Thyroid gland (tissue), 4 donors: ENCODE results near the gene ACADVL. TPM values are rescaled to one million over a fixed set of nuclear protein-coding genes. Genes with fewer than 3 reads are reported as not detected.

Experiments
- DNase-seq, 2 donors: peaks; one replicate each; pipeline ENCODE4 v3.0.0-alpha.2; 2019
- H3K27ac ChIP-seq, 3 donors: fragments of 200-600 bp; sonication (generic); 1 replicate in 2 of 3; 2 replicates in 1 of 3; pipeline ENCODE4 v1.5.1; 2016 to 2019; ENCODE audit warnings: mild to moderate bottlenecking in 1 of 3, moderate library complexity in 1 of 3
- H3K27me3 ChIP-seq: fragments of 200-600 bp; sonication (generic); one replicate; pipeline ENCODE4 v1.5.1; 2019
- H3K36me3 ChIP-seq, 2 donors: fragments of 200-600 bp; sonication (generic); one replicate each; pipeline ENCODE4 v1.5.1; 2016 to 2019
- H3K4me1 ChIP-seq, 2 donors: fragments of 200-600 bp; sonication (generic); one replicate each; pipeline ENCODE4 v1.5.1; 2017 to 2019
- H3K4me3 ChIP-seq, 3 donors: fragments of 200-600 bp; sonication (generic); replicated peaks in 1 of 3; 1 replicate in 2 of 3; 2 replicates in 1 of 3; pipeline ENCODE4 v1.5.1; 2016; ENCODE audit warnings: mild to moderate bottlenecking in 1 of 3
- H3K9me3 ChIP-seq: fragments of 200-600 bp; sonication (generic); one replicate; pipeline ENCODE4 v1.5.1; 2017
- POLR2A ChIP-seq, 2 donors: fragments of 450-650 bp; IDR thresholded peaks; one replicate each; pipeline ENCODE4 v1.6.1; 2017; ENCODE audit warnings: antibody characterized with exemption in 2 of 2, mild to moderate bottlenecking in 2 of 2, moderate library complexity in 1 of 2
- WGBS, 2 donors: methylation state at CpG; one replicate each; pipeline ENCODE4 v1.1.5; 2017; 5-methylcytosine and 5-hydroxymethylcytosine counted together
- intact Hi-C: fragments of 100-400 bp; cut with DNase I; formaldehyde crosslinking; loops from one replicate; pipeline ENCODE4 v1.15.1; 2023
- total RNA-seq, 4 donors: library from RNA; depleted of rRNA; stranded (reverse); fragments of >200 nt; gene quantifications; one replicate each; pipeline ENCODE4 v1.2.3, GENCODE V29; 2016
- TF ChIP-seq, protein P1 (sequence below), 6 experiments: fragments of 200-600 bp in 3 of 6; fragments of 450-650 bp in 3 of 6; sonication (generic) in 3 of 6; IDR thresholded peaks; one replicate each; pipeline ENCODE4 v1.5.1; 2016 to 2019; ENCODE audit warnings: antibody characterized with exemption in 6 of 6, mild to moderate bottlenecking in 2 of 6, inconsistent platforms in 1 of 6, moderate library complexity in 1 of 6

ACADVL gene
- total RNA-seq, 4 donors from 2014 or later: 581 to 1,743 (median 795) TPM

DNA sequence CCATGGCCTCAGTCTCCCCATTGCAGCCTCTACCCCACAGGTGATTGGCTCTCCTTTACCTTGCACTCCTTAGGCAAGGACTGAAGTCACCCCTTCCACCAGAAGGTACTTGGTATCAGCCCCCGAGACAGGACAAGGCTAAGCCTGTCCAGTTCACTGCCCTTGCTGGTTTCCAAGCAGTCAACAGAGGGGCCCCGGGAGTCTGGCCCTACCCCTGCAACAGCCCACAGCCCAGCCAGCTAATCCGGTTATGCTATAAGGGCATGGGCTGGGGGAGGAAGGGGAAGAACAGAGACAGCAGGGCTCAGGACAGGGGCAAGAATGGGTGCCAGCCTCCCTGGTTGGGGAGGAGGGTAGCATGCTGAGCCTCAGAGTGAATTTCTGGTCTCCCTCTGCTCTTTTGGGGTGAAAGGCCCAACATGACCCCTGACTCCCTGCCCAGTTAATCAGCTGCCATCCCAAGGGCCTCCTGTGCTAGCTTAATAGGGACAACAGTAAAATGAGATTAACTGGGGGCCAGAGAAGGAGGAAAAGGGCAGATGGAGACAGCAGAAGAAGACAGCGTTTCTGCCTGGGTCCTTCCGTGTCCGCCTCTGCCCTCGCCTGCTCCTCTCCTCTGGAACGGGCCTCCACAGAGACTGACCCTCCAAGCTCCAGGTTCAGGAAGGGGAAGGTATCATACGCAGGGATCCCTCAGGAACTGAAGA lies 10.8 kb upstream of the ACADVL start:
- intact Hi-C loops: no loop called here
- TF ChIP-seq, protein P1, sequence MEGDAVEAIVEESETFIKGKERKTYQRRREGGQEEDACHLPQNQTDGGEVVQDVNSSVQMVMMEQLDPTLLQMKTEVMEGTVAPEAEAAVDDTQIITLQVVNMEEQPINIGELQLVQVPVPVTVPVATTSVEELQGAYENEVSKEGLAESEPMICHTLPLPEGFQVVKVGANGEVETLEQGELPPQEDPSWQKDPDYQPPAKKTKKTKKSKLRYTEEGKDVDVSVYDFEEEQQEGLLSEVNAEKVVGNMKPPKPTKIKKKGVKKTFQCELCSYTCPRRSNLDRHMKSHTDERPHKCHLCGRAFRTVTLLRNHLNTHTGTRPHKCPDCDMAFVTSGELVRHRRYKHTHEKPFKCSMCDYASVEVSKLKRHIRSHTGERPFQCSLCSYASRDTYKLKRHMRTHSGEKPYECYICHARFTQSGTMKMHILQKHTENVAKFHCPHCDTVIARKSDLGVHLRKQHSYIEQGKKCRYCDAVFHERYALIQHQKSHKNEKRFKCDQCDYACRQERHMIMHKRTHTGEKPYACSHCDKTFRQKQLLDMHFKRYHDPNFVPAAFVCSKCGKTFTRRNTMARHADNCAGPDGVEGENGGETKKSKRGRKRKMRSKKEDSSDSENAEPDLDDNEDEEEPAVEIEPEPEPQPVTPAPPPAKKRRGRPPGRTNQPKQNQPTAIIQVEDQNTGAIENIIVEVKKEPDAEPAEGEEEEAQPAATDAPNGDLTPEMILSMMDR (IDR thresholded peaks at IDR 0.05): no peak
- no peak for TF ChIP-seq POLR2A (IDR thresholded peaks at IDR 0.05)
- no peaks in the 10 kb centered on the region for H3K9me3 ChIP-seq
- no peaks in the 10 kb centered on the region for H3K27me3 ChIP-seq
- no peak for DNase-seq
- H3K4me1 ChIP-seq: peaks cover 4 to 20% of the 10 kb centered on the region in 2 donors
- H3K4me3 ChIP-seq: no peak overlapping the region
- H3K36me3 ChIP-seq: no peaks in the 10 kb centered on the region
- H3K27ac ChIP-seq: no peak overlapping the region
- WGBS, 2 donors: 81 to 88% methylated on average over 9 of the region's 9 CpGs

DNA sequence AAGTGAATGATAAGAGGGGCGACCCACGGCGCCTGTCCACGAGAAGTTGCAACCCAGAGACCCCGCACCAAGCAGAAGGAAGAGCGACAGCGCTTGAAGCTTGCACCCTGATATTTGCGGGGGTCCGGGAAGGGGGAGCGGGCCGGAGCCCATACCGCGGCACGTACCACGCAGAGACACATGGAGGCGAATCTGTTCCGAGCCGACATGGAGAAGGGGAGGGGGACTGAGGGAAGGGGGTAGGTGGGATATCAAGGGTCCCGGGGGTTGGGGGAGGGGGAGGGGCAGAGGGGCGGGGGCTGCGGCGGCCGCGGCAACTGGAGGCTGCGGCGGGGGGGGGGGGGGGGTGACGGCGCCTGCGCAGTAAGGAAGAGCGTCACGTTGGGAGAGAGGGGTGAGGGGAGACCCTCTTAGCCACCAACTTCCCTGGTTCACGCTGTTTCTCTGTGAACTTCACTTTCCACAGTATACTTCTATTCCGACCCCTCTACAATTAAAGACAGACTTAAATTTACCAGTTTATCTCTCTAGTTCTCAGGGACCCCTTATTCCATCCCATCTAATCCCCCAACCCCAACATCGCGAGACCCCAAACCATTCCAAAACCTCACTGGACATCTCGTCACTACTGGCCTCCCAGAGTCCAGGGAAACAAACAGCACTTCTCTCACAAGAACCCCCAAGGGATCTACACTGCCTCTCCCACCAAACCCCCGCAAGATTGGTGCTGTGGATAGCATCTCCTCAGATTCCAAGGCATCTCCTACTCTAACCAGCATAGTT lies 8.1 kb upstream of the ACADVL start:
- peaks cover 13 to 35% of the 10 kb centered on the region in 2 donors for H3K4me1 ChIP-seq
- no peaks in the 10 kb centered on the region for H3K9me3 ChIP-seq
- intact Hi-C loops: no loop called here
- no peak overlapping the region for H3K27ac ChIP-seq
- no peaks in the 10 kb centered on the region for H3K36me3 ChIP-seq
- no peaks in the 10 kb centered on the region for H3K27me3 ChIP-seq
- no peak overlapping the region for H3K4me3 ChIP-seq
- 33 to 42% methylated on average over 27 to 35 of the region's 37 CpGs for WGBS, 2 donors
- no peak for TF ChIP-seq POLR2A (IDR thresholded peaks at IDR 0.05)
- TF ChIP-seq, protein P1 (IDR thresholded peaks at IDR 0.05): no peak
- DNase-seq: no peak

DNA sequence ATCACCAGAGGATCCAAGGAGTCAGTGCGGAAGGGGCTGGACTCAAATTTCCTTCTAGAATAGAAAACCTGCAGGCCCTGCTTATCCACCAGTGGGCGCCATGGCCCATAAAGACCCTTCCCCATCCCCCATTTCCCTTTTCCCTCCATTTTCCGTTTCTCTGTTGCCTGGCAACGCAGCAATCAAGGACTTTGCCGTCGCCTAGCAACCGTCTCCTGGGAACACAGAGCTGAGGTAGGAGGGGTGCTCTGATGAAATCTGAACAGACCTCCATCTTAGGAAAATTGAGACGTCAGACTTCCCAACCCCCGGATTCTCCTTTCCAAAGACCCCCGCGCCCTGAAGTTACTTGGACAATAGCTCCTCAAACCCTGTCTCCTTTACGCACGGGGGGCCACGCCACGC lies 5.8 kb upstream of the ACADVL start:
- DNase-seq: peak; percentile 50 to 69
- Histone ChIP-seq H3K4me3 (peak overlapping the region in 1 of 3 donors; percentile 35), H3K27ac (peak overlapping the region in 1 of 3 donors; percentile 68), H3K9me3 (no peaks in the 10 kb centered on the region), H3K27me3 (no peaks in the 10 kb centered on the region), H3K36me3 (no peaks in the 10 kb centered on the region), H3K4me1 (peaks cover 25 to 53% of the 10 kb centered on the region in 2 donors)
- TF ChIP-seq POLR2A (IDR thresholded peaks at IDR 0.05): no peak
- TF ChIP-seq, protein P1 (IDR thresholded peaks at IDR 0.05): peak in 3 of 6 experiments; percentile 35 to 37 (median 37)
- intact Hi-C loops: no loop called here
- 3 to 6% methylated on average over 15 of the region's 15 CpGs for WGBS, 2 donors

DNA sequence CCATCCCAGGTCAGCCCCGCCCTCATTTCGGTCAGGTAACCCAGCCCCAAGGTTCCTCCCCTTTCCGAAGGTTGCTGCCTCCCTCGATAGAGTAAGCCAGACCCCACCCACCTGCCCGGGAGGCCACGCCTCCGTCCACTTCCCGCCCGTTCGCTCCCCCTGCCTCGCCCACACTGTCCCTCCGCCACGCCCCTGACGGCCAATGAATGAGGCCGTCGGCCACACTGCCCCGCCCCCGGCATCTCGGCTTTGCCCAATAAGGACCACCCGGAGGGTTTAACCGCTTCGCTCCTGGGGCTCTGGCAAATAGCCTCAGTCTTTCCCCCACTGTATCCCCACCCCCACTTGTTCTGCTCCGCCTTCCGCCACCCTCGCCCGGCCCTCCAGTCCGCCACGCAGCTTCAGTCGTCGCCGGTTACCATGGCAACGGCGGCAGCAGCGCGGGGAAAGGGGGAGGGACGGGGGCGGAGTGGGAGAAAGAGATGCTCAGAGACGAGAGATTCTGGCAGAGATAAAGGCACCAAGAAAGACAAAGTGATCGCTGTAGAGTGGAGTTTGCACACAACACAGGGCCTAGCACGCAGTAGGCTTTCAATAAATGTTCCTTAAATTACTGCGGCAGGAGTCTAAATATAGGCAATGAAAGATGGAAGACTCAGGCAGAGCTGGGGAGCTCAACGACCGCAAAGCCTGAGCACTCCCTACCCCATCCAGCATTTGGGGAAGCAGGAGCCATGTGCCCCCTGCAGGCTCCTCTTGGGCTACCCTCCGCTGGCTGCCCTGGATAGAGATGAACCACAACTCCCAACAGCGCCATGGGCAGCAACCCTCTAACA lies 5.2 kb upstream of the ACADVL start:
- intact Hi-C loops: no loop called here
- Histone ChIP-seq H3K9me3 (no peaks in the 10 kb centered on the region), H3K4me1 (peaks cover 25 to 59% of the 10 kb centered on the region in 2 donors), H3K27me3 (no peaks in the 10 kb centered on the region), H3K36me3 (no peaks in the 10 kb centered on the region), H3K4me3 (peak overlapping the region in 2 of 3 donors; percentile 19 to 35), H3K27ac (peak overlapping the region in 2 of 3 donors; percentile 31 to 68)
- DNase-seq: peak; percentile 96 to 98
- WGBS, 2 donors: 1% methylated on average over 40 to 43 of the region's 45 CpGs
- TF ChIP-seq, protein P1 (IDR thresholded peaks at IDR 0.05): peak in 5 of 6 experiments; percentile 13 to 47 (median 37)
- TF ChIP-seq POLR2A (IDR thresholded peaks at IDR 0.05): no peak
